IMR-90 (cell line): ENCODE results near the gene ACBD3. TPM values are rescaled to one million over a fixed set of nuclear protein-coding genes. Genes with fewer than 3 reads are reported as not detected.

Source experiments
- ATAC-seq: fragments of 200-7000 bp; cut with Tn5 transposase; 2 replicates; pipeline ENCODE4 v1.9.1; 2020; ENCODE audit warnings: low read depth, mild to moderate bottlenecking, moderate library complexity
- BruUV-seq: library from RNA; stranded (reverse); fragments of 400-500 nt; replicated peaks from 2 replicates; lab custom pipeline; 2021; lab: Mats Ljungman, UMichigan
- CTCF ChIA-PET: fragments of 300-600 bp; formaldehyde crosslinking; extraction: SDS; loops from one replicate; lab custom pipeline; 2021; ENCODE audit warnings: antibody characterized with exemption; lab: Yijun Ruan, JAX
- POLR2A ChIA-PET: fragments of 300-600 bp; sonication (Branson Sonifier 250); formaldehyde crosslinking; loops from one replicate; lab custom pipeline; 2022; ENCODE audit warnings: antibody characterized with exemption; ENCODE audit not compliant: unreplicated experiment; lab: Charles Lee
- DNase-seq: peaks from one replicate; pipeline ENCODE4 v3.0.0; 2013
- H2AFZ ChIP-seq: replicated peaks from 2 replicates; pipeline ENCODE3; 2013; ENCODE audit warnings: low read length, mild to moderate bottlenecking; ENCODE audit not compliant: poor library complexity
- H2AK5ac ChIP-seq: 2 replicates; pipeline ENCODE4 v1.6.1; 2013; ENCODE audit warnings: low read depth, low read length, inconsistent platforms
- H2AK9ac ChIP-seq: replicated peaks from 2 replicates; pipeline ENCODE3; 2013; ENCODE audit warnings: mild to moderate bottlenecking, low read depth, low read length, moderate library complexity; ENCODE audit not compliant: poor library complexity
- H2BK120ac ChIP-seq: 2 replicates; pipeline ENCODE4 v1.6.1; 2013; ENCODE audit warnings: low read depth, low read length, inconsistent platforms
- H2BK15ac ChIP-seq: 3 replicates; pipeline ENCODE4 v1.6.1; 2013; ENCODE audit warnings: low read depth, low read length, inconsistent platforms
- H2BK20ac ChIP-seq: 2 replicates; pipeline ENCODE4 v1.6.1; 2013; ENCODE audit warnings: low read depth, mild to moderate bottlenecking, inconsistent platforms, low read length, moderate library complexity
- H2BK5ac ChIP-seq: 2 replicates; pipeline ENCODE4 v1.6.1; 2013; ENCODE audit warnings: mild to moderate bottlenecking, low read depth, low read length, inconsistent platforms; ENCODE audit not compliant: poor library complexity, severe bottlenecking
- H3K14ac ChIP-seq: replicated peaks from 2 replicates; pipeline ENCODE4 v1.6.1; 2013; ENCODE audit warnings: low read depth, low read length, inconsistent platforms
- H3K18ac ChIP-seq: 2 replicates; pipeline ENCODE4 v1.6.1; 2013; ENCODE audit warnings: low read depth, low read length, control low read depth
- H3K23ac ChIP-seq: 2 replicates; pipeline ENCODE4 v1.6.1; 2013; ENCODE audit warnings: low read depth, low read length, inconsistent platforms
- H3K27ac ChIP-seq: 2 replicates; pipeline ENCODE4 v1.5.1; 2013; ENCODE audit warnings: mild to moderate bottlenecking, control low read depth, low read length; ENCODE audit not compliant: insufficient read depth
- H3K27me3 ChIP-seq: 2 replicates; pipeline ENCODE4 v1.6.1; 2013; ENCODE audit warnings: low read length; ENCODE audit not compliant: control insufficient read depth, insufficient read depth
- H3K36me3 ChIP-seq: 2 replicates; pipeline ENCODE4 v1.6.1; 2013; ENCODE audit warnings: low read length, mixed read lengths; ENCODE audit not compliant: control insufficient read depth, insufficient read depth
- H3K4ac ChIP-seq: 2 replicates; pipeline ENCODE4 v1.6.1; 2013; ENCODE audit warnings: low read depth, low read length, inconsistent platforms
- H3K4me1 ChIP-seq: 2 replicates; pipeline ENCODE4 v1.6.1; 2013; ENCODE audit warnings: low read length, mixed read lengths; ENCODE audit not compliant: control insufficient read depth, insufficient read depth
- H3K4me2 ChIP-seq: 2 replicates; pipeline ENCODE4 v1.6.1; 2013; ENCODE audit warnings: low read depth, mild to moderate bottlenecking, control low read depth, low read length, moderate library complexity
- H3K4me3 ChIP-seq: 2 replicates; pipeline ENCODE4 v1.5.1; 2013; ENCODE audit warnings: low read depth, mild to moderate bottlenecking, control low read depth, low read length, moderate library complexity; ENCODE audit not compliant: insufficient read depth
- H3K56ac ChIP-seq: 2 replicates; pipeline ENCODE4 v1.6.1; 2013; ENCODE audit warnings: low read length, inconsistent platforms; ENCODE audit not compliant: insufficient read depth; ENCODE audit errors: extremely low read depth
- H3K79me1 ChIP-seq, 2 experiments: 2 replicates each; pipeline ENCODE4 v1.6.1; 2013; ENCODE audit warnings: low read length in 2 of 2, inconsistent platforms in 1 of 2, low read depth in 1 of 2
- H3K9ac ChIP-seq: 2 replicates; pipeline ENCODE4 v1.6.1; 2013; ENCODE audit warnings: low read depth, low read length, control low read depth
- H3K9me1 ChIP-seq: 2 replicates; pipeline ENCODE4 v1.6.1; 2013; ENCODE audit warnings: low read length, inconsistent platforms; ENCODE audit not compliant: insufficient read depth
- H3K9me3 ChIP-seq: 2 replicates; pipeline ENCODE4 v1.6.1; 2013; ENCODE audit warnings: low read length; ENCODE audit not compliant: control insufficient read depth, insufficient read depth
- H4K20me1 ChIP-seq: 2 replicates; pipeline ENCODE4 v1.6.1; 2013; ENCODE audit warnings: low read length, inconsistent platforms; ENCODE audit not compliant: insufficient read depth
- H4K5ac ChIP-seq: 2 replicates; pipeline ENCODE4 v1.6.1; 2013; ENCODE audit warnings: mild to moderate bottlenecking, low read depth, low read length, control low read depth
- H4K8ac ChIP-seq, 2 experiments: 2 replicates each; pipeline ENCODE4 v1.6.1; 2013; ENCODE audit warnings: low read depth in 2 of 2, low read length in 2 of 2, control low read depth in 1 of 2, inconsistent platforms in 1 of 2
- H4K91ac ChIP-seq: 2 replicates; pipeline ENCODE4 v1.6.1; 2013; ENCODE audit warnings: low read depth, low read length, inconsistent platforms; ENCODE audit not compliant: insufficient read depth
- BHLHE40 ChIP-seq: fragments of 150-350 bp; IDR thresholded peaks from 2 replicates; pipeline ENCODE4 v1.6.1; 2016; ENCODE audit warnings: mild to moderate bottlenecking, low read depth, low read length
- CHD1 ChIP-seq: IDR thresholded peaks from 2 replicates; pipeline ENCODE4 v1.6.1; 2012; ENCODE audit warnings: low read depth, low read length, improper control_type of control experiment
- CTCF ChIP-seq: conservative IDR thresholded peaks from 2 replicates; pipeline ENCODE4 v1.5.1; 2012; ENCODE audit warnings: mild to moderate bottlenecking, low read depth, low read length, improper control_type of control experiment
- ELK1 ChIP-seq: fragments of 150-350 bp; IDR thresholded peaks from 2 replicates; pipeline ENCODE4 v1.6.1; 2016; ENCODE audit warnings: low read depth, mild to moderate bottlenecking, low read length, moderate library complexity, borderline replicate concordance
- FOS ChIP-seq: fragments of 150-350 bp; IDR thresholded peaks from 2 replicates; pipeline ENCODE4 v1.6.1; 2016; ENCODE audit warnings: low read depth, low read length
- MAFK ChIP-seq: IDR thresholded peaks from 2 replicates; pipeline ENCODE4 v1.6.1; 2012; ENCODE audit warnings: low read depth, low read length, improper control_type of control experiment
- MAZ ChIP-seq: IDR thresholded peaks from 2 replicates; pipeline ENCODE4 v1.6.1; 2012; ENCODE audit warnings: low read depth, mild to moderate bottlenecking, low read length, improper control_type of control experiment, moderate library complexity, borderline replicate concordance
- MXI1 ChIP-seq: IDR thresholded peaks from 2 replicates; pipeline ENCODE4 v1.6.1; 2012; ENCODE audit warnings: low read depth, mild to moderate bottlenecking, low read length, moderate library complexity, borderline replicate concordance
- NFE2L2 ChIP-seq: fragments of 150-350 bp; IDR thresholded peaks from 2 replicates; pipeline ENCODE4 v1.6.1; 2016; ENCODE audit warnings: low read depth, mild to moderate bottlenecking, low read length
- POLR2A ChIP-seq: IDR thresholded peaks from 2 replicates; pipeline ENCODE4 v1.6.1; 2012; ENCODE audit warnings: mild to moderate bottlenecking, low read depth, low read length
- RAD21 ChIP-seq: IDR thresholded peaks from 2 replicates; pipeline ENCODE4 v1.6.1; 2012; ENCODE audit warnings: low read length, improper control_type of control experiment
- RCOR1 ChIP-seq: IDR thresholded peaks from 2 replicates; pipeline ENCODE4 v1.6.1; 2012; ENCODE audit warnings: mild to moderate bottlenecking, low read length, improper control_type of control experiment; ENCODE audit not compliant: insufficient replicate concordance
- RFX5 ChIP-seq: IDR thresholded peaks from 2 replicates; pipeline ENCODE4 v1.8.0; 2012; ENCODE audit warnings: low read depth, mild to moderate bottlenecking, low read length, moderate library complexity
- SMC3 ChIP-seq: fragments of 150-350 bp; IDR thresholded peaks from 2 replicates; pipeline ENCODE4 v1.6.1; 2016; ENCODE audit warnings: low read depth, mild to moderate bottlenecking, antibody characterized with exemption, low read length, moderate library complexity
- USF2 ChIP-seq: fragments of 150-350 bp; IDR thresholded peaks from 2 replicates; pipeline ENCODE4 v1.6.1; 2017; ENCODE audit warnings: mild to moderate bottlenecking, antibody characterized with exemption, low read length, low read depth
- WGBS, 2 experiments: methylation state at CpG; one replicate each; pipeline versions ENCODE4 v1.1.5 to v1.1.7; 2013; ENCODE audit warnings: missing lambda C conversion rate in 2 of 2; ENCODE audit not compliant: insufficient read length in 1 of 2; ENCODE audit errors: extremely low coverage in 2 of 2; 5-methylcytosine and 5-hydroxymethylcytosine counted together
- dilution Hi-C: fragments of 300-500 bp; cut with HindIII; formaldehyde crosslinking; loops from one replicate; pipeline ENCODE4 v1.14.3; 2018; ENCODE audit warnings: low sequenced_read_pairs; ENCODE audit not compliant: unreplicated experiment
- in situ Hi-C: fragments of 300-500 bp; cut with MboI; formaldehyde crosslinking; loops from 3 replicates; pipeline ENCODE4 v1.14.3; 2019; ENCODE audit warnings: low sequenced_read_pairs, inconsistent platforms, mixed read lengths
- intact Hi-C: fragments of 100-400 bp; cut with micrococcal nuclease; formaldehyde crosslinking; loops from 2 replicates; pipeline ENCODE4 v1.10.0; 2022
- polyA plus RNA-seq, 3 experiments: library from polyadenylated mRNA; depleted of rRNA; stranded (reverse); fragments of >200 nt; gene quantifications; 2 replicates each; pipeline ENCODE4 v1.2.3, GENCODE V29; 2012; ENCODE audit warnings: low replicate concordance in 1 of 3
- total RNA-seq: library from RNA; depleted of rRNA; stranded (reverse); fragments of >200 nt; gene quantifications from 2 replicates; pipeline ENCODE4 v1.2.3, GENCODE V29; 2012

The ACBD3 gene
- total and polyA plus RNA-seq, 2 of the 4 experiments (the other 2 are of a cell fraction), result 30.3 to 59.7 TPM

- BruUV-seq, result no TSS peak
- Histone ChIP-seq H3K4ac (no peak overlapping the region), H2AFZ (no peak overlapping the region), H2BK20ac (no peak overlapping the region), H3K4me2 (no peak overlapping the region), H4K5ac (no peak overlapping the region), H2AK5ac (no peak overlapping the region), H2BK120ac (no peak overlapping the region), H3K18ac (no peak overlapping the region), H3K14ac (no peak overlapping the region), H4K20me1 (no peaks in the 10 kb centered on the region), H3K23ac (no peak overlapping the region), H3K27ac (no peak overlapping the region), H3K79me1 (no peaks in the 10 kb centered on the region), H3K4me1 (peaks cover 13% of the 10 kb centered on the region), H3K9me3 (peaks cover 2% of the 10 kb centered on the region; the same call in 1 of the 2 replicates), H3K56ac (no peak overlapping the region), H3K4me3 (no peak overlapping the region), H3K27me3 (no peaks in the 10 kb centered on the region), H3K9ac (no peak overlapping the region), H3K9me1 (0 out of 2 replicates have a peak, but pooled peaks cover 3% of the 10 kb centered on the region), H2BK5ac (no peak overlapping the region), H2BK15ac (no peak overlapping the region), H3K36me3 (no peaks in the 10 kb centered on the region), H4K91ac (no peak overlapping the region), H4K8ac (no peak overlapping the region), H2AK9ac (no peak overlapping the region)
- POLR2A ChIA-PET, result no interaction called here
- CTCF ChIA-PET, result interaction anchor here (2.1 kb wide), 1 partner anchor 70 kb away, joined by 16 read pairs; no protein-coding TSS in a partner anchor
- in situ Hi-C loops, result no loop called here
- no peak for ATAC-seq
- intact Hi-C loops, result loop anchor here (10.0 kb wide), 1 partner anchor 248 kb away; no protein-coding TSS in a partner anchor
- 74% methylated on average over 19 of the region's 31 CpGs; no CpG with 5 or more reads in 1 of the 2 experiments for WGBS, 2 experiments
- dilution Hi-C loops, result no loop called here
- no peak for DNase-seq
- TF ChIP-seq SMC3 (no peak), NFE2L2 (no peak), USF2 (no peak), POLR2A (no peak), FOS (no peak), CTCF (no peak), RFX5 (no peak), MAFK (no peak), BHLHE40 (no peak), RAD21 (no peak), ELK1 (no peak), MAZ (no peak), MXI1 (no peak), RCOR1 (no peak), CHD1 (no peak)
Measured at GRCh38 chr1:226126824-226127569, 59.5 kb downstream of the ACBD3 start.
